Measurements from ENCODE around the gene PET117. TPM values are rescaled to one million over a fixed set of nuclear protein-coding genes. Genes with fewer than 3 reads are reported as not detected.
"Not testable (repeated sequence)": the region's sequence is repeated elsewhere in the genome, so short reads cannot be mapped to it uniquely, and the experiment has no call there.

PET117 gene
- total RNA-seq, 1 donor from 2014 or later = 14.5 TPM

DNA sequence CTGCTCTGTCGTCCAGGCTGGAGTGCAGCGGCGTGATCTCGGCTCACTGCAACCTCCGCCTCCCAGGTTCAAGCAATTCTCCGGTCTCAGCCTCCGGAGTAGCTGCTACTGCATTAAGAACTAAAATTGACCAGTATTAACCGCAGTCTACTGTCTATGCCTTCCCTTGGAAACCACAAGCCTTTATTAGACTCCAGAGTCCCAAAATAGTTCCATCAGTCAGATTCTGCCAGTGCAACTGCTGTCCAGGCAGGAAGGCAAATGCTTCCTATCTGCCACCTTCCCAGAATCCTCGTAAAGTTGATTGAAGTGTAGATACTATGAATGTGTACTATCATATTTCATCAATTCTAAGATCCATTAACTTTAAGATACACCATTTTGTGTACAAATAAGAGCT lies 16.7 kb downstream of the PET117 start:
- intact Hi-C loops (cut with micrococcal nuclease) = no loop called here

DNA sequence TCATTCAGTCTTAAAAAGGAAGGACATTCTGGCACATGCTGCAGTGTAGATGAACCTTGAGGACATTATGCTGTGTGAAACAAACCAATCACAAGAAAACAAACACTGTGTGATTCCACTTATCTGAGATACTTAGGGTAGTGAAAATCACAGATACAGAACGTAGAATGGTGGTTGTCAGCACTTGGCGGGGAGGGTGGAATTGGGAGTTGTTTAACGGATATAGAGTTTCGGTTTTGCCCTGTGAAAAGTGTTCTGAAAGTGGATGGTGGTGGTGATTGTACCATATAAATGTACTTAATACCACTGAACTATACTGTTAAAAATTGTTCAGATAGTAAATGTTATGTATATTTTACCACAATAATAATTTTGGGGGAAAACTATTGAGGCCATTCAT lies 18.4 kb downstream of the PET117 start:
- intact Hi-C loops (cut with micrococcal nuclease) = no loop called here

DNA sequence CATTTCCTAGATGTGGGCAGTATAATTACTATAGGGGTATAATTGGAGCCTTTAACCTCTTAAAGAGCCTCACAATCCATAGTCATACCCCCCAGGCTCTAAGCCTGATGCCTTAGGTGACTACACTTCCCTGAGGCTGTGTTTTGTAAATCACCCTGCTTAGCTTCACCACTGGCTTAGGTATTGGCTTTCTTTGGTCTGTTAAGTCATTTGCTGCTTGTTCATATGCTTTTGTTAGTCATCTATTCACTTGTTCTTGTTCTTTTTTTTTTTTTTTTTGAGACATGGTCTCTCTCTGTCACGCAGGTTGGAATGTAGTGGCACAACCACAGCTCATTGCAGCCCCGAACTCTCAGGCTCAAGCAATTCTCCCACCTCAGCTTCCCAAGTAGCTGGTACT lies 26.7 kb downstream of the PET117 start:
- intact Hi-C loops (cut with micrococcal nuclease) = no loop called here

DNA sequence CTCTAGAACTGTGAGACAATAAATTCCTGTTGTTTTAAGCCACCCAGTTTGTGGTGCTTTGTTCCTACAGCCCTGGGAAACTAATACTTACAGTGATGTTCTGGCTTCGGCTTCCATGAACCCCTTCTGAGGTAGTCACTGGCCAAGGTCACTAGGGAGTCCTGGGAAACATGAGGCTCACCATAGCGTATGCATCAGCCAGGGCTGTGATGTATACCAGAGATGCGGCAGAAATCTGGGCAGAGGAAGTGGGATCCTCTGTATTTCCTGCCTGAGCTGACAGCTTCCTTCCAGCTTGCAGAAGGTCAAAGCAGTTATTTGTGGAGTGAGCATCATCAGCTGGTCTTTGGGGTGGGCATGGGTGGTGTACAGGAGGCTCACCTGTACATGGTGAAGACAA lies 27.9 kb downstream of the PET117 start:
- intact Hi-C loops (cut with micrococcal nuclease) = no loop called here

DNA sequence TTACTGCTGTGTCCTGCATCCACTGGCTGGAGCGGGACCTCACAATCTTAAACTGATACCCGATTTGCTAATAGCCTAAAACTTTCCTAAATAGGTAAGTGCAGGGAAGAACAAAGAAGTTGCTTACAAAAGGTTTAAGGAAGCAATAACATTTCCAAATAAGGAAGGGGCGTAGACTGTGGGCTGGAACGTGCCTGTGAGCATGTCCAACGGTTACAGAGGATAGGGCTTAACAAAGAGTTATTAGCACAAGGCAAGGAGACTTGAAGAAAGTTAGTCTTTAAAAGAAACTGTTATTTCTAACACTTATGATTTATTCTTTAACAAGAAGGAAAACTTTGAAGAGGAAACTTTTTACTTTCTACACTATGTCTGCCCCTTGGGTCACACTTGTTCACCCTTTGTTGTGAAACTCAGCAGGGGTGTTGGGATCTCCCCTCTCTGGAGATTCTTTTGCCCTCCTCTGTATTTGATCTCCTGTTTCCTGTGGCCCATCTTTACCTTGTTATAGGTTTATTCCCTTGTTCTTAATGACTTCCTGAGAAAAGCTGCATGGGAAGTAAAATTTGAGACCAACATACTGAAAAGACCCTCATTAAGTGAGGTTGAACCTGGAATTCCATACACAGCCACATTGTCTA lies 28.7 kb downstream of the PET117 start:
- intact Hi-C loops (cut with micrococcal nuclease) = no loop called here

DNA sequence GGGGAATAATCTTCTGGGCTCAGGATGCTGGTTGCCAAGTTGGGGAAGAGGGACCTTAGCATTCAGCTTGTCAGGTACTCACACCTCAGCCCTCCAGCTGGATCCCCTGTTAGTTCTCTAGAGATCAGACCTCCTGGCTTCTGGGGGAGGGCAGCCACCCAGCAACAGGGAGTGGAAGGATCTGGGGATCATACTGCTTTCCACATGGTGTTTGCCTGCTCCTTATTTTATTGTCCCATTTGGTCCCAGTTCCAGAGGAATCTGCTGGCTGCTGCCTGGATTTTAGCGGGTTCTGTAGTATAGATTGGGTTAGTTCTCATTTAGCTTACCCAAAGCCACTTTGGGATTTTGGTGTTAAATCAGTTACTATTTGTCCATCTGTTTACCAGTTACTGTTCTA lies 29.3 kb downstream of the PET117 start:
- intact Hi-C loops (cut with micrococcal nuclease) = no loop called here

DNA sequence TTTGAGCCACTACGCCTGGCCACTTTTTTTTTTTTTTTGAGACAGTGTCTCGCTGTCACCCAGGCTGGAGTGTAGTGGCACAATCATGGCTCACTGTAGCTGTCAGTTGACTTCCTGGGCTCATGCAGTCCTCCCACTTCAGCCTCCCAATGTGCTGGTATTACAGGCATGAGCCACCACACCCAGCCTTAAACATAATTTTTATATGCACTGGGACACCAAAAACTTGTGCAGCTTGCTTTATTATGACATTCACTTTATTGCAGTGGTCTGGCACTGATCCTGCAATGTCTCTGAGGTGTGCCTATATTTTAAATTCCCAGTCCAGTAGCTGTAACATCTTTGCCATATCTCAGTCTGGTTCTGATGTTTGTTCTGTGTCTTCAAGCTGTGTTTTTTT lies 34.7 kb downstream of the PET117 start:
- intact Hi-C loops (cut with micrococcal nuclease) = no loop called here

DNA sequence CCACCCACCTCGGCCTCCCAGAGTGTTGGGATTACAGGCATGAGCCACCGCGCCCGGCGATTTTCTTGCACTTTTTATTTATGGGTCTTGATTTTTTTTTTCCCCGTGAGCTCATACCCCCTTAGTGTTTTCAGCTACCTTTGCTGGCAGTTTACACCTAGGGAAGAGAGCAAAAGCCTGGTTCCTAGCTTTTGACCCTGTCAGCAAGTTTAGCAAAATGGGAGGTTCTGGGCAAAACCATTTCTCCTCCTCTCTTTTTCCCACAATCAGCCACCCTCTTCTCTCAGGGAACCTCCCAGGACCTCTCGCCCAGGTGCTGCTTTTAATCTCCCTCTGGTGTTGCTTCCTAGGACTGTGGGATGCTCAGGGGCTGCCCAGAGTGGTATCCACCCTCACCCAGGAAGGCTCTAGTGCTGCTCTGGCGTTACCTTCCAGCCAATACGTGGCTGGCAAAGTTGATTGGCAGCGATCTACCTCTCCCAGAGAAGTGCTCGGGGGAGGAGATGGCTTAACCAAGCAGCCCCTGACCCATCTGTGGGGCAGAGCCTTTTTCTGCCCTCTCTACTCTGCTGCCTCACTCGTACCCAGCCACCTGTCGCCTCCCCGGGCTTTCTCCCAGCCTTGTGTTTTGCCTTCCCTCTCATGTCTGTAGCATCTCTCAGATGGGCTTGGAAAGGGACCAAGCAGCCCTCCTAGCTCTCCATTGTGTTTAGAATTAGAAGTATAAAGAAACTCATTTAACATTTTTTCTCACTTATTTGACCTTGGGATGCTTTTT lies 37.4 kb downstream of the PET117 start:
- intact Hi-C loops (cut with micrococcal nuclease) = no loop called here

DNA sequence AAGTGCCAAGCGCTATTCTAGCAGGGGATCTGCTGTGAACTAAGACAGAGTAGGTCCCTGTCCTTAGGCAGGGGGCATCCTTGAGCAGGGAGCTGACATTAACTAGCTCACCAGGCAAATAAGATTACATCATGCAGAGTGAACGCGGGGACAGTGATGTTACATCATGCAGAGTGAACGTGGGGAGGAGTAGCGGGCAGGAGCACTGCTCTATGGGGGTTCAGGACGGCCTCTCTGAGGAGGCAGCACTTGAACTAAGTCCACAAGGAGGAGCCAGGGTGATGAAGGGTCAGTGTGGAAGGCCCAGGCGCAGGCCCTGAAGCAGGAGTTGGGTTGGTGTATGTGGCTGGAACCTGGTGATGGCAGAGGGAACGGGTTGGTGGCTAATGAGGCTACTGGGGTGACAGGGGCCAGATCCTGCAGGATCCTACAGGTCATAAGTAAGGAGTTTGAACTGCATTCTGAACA lies 38.7 kb downstream of the PET117 start:
- intact Hi-C loops (cut with micrococcal nuclease) = no loop called here

DNA sequence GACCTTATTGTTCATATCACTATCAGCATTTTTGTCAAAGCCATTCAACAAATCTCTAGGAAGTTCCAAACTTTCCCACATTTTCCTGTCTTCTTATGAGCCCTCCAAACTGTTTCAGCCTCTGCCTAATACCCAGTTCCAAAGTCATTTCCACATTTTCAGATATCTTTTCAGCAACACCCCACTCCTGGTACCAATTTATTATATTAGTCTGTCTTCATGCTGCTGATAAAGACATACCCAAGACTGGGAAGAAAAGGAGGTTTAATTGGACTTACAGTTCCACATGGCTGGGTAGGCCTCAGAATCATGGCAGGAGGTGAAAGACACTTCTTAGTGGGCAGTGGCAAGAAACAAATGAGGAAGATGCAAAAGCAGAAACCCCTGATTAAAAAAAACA lies 42.7 kb downstream of the PET117 start:
- intact Hi-C loops (cut with micrococcal nuclease) = not testable (repeated sequence)

DNA sequence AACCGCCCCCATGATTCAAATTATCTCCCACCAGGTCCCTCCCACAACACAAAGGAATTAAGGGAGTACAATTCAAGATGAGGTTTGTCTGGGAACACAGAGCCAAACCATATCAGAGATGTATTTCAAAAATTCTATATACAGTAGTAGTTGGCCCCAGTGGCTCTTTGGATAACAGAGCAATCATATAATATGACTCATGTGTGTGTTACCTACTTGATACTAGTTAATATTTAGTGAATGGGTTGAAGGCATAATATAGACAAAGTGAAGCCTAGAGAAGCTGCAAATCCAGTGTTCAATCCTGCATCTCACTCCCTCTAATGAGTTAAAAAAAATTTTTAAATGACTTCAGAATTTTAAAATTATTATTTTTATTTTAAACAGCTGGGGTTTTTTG lies 43.2 kb downstream of the PET117 start:
- intact Hi-C loops (cut with micrococcal nuclease) = no loop called here

DNA sequence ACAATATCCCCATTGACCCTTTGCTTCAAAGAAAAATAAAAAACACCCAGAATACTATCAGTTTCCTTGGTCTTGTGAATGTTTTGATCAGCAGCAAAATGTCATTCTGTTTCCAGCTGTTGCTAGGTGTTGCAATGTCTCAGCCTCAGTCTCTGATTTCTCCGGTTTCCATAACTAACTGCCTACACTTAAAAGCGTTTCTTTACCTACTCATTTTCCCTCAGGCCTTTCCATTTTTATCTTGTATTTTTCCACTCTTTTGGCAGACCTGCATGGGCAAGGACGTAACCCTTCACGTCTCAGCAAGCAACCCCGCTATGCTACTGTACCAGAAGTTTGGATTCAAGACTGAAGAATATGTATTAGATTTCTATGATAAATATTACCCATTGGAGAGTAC lies 49.4 kb downstream of the PET117 start:
- intact Hi-C loops (cut with micrococcal nuclease) = no loop called here

DNA sequence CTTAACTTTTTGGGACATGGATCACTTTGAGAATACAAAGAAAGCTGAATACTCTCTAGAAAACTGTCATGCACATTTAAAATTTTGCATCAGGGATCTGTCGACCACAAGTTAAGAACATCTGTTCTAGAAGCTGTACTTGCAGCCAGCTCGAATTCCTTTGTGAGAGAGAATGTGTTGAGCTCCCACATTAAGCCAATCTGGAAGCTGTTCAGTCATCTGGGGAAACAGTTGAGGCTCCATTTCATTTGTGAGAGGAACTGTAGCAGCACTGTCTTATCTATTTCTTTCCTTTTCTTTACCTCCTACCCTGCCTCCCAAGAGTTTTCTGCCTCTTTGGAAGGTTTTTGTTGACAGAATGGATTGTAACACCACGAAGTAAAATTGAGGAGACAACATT lies 50.8 kb downstream of the PET117 start:
- intact Hi-C loops (cut with micrococcal nuclease) = no loop called here

DNA sequence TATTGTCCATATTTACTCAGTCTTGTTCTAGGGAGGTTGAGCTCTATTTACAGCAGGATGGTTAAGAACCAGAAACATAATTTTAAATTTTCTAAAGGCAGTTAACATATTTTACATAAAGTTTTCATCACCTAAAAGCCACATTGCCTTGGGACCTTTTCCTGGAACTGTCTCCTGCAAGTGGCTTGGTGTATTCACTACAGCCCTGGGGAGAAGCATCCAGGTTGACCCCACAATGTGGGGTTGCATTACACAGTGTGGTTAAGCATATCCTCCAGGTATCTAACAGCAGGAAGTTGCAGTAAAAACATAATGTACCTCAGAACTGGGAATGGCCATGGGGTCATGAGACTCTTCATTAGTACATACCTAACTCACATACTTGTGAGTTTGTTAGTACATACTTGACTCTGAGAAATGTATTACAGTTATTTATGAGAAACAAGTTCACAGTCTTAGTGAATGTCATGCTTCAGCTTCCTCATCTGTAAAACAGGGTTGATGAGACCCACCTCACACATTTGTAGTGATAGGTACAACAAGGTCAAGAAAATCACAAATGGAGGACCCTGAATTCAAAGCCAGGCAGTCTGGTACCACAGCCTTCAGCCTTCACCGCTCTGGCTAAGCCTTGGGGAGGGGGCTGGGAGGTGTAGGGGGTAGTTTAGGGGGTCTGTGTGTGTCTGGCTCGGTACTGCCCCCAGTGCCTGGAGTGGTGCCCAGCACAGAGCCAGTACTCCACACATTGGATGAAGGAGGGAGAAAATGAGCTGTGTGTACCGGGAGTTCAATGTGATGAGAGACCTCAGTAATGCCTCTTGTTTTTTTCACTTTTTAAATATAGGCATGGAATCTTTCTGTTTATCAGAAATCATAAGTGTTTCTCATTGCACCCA lies 52.9 kb downstream of the PET117 start:
- intact Hi-C loops (cut with micrococcal nuclease) = no loop called here

DNA sequence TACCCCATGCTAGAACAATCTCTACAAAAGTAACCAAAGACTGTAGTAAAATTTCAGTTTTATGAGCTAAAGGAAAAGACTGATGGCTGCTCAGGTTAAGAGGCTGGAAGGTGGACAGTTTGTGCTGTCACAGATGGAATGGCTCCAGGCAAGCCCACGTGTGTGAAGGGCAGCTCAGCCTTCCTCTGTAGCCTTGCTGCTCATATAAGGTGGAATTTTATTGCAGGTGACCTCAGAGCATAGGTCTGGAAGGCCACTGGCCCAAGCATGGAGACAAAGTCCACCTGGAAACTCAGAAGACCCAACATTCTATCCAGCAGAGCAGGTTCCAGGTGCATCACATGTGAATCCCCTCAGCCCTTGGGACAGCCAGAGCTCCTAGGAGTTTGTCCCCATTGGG lies 53.6 kb downstream of the PET117 start:
- intact Hi-C loops (cut with micrococcal nuclease) = no loop called here

Other genes with a start within 250 kb of the PET117 start
- 157 and 174 TPM in 2 replicates for gene SNX5, start 169.1 kb upstream of the PET117 start, total RNA-seq
- 33.1 and 35.3 TPM in 2 replicates for gene MGME1, start 168.8 kb upstream of the PET117 start, total RNA-seq
- not detected in 2 replicates for gene OVOL2, start 79.9 kb upstream of the PET117 start, total RNA-seq
- gene KAT14, start within 50 bp of the PET117 start, total RNA-seq = 13.9 and 15.6 TPM in 2 replicates
- 9.9 and 10.1 TPM in 2 replicates for gene ZNF133, start 150.7 kb downstream of the PET117 start, total RNA-seq

All from T-helper 1 cell treated with Interleukin-12 subunit alpha and Interleukin-12 subunit beta and Interleukin-4 antibody, amounts not matched to agents 30 ng/mL and 1 ng/mL, for 36 hours (primary cell).